ENCODE measurements around the gene AKAIN1.

DNA sequence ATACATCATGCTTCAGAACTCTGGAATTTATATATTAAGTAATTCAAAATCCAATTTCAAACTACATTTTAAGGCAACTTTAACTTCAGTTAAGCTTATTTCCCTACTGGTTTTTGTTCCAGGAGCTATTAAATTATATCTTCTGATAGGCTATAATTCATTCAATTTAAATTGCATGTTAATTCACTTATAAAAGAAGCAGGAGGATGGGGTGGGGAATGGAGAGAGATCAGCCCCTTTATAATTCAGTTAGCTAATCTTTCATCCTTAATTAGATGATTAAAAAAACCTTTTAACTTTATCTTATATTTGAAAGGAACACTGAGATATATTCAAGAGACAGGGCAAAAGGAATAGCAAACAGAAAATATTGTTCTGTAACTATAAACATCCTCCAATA, 86.8 kb downstream of the AKAIN1 start:
- TF ChIP-seq CTCF (IDR thresholded peaks at IDR 0.05) (no peak), POLR2A (IDR thresholded peaks at IDR 0.05) (no peak)
